CD4-positive, alpha-beta T cell treated with Interleukin-15 for 4 hours (primary cell): Measurements from ENCODE around the gene FLII.

Experiments
- DNase-seq: peaks from one replicate; pipeline ENCODE4 v3.0.0-alpha.2; 2020; ENCODE audit warnings: low spot score

FLII gene

GRCh38 chr17:18241229-18241871 is 17.2 kb downstream of the FLII start:
- no peak for DNase-seq

DNA sequence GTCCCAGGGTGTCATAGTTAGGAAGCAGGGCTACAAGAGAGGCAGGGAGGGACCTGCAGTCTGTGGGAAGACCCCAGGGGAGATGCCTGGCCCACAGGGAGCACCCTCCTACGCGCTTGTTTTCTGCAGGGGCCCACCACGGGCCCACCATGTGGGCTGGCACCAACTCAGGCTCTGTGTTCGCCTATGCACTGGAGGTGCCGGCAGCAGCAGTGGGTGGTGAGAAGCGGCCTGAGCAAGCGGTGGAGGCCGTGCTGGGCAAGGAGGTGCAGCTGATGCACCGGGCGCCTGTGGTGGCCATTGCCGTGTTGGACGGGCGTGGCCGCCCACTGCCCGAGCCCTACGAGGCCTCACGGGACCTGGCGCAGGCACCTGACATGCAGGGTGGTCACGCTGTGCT is 18.1 kb downstream of the FLII start:
- no peak for DNase-seq

DNA sequence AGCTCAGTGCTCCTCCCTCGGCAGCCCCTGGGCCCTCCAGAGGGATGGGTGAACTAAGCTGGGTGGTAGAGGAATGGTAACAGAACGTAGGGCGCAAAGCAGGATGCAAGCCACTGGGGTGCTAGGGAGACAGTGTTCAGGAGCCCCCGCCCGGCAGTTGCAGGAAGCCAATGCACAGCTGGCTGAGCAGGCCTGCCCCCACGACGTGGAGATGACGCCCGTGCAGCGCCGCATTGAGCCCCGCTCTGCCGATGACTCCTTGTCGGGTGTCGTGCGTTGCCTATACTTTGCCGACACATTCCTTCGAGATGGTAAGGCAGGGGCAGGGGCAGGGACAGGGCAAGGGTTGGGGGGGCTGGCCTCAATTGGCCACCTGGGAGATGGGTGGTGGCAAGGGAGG is 20.2 kb downstream of the FLII start:
- DNase-seq = no peak

GRCh38 chr17:18237461-18237860 is 21.1 kb downstream of the FLII start:
- DNase-seq = no peak

DNA sequence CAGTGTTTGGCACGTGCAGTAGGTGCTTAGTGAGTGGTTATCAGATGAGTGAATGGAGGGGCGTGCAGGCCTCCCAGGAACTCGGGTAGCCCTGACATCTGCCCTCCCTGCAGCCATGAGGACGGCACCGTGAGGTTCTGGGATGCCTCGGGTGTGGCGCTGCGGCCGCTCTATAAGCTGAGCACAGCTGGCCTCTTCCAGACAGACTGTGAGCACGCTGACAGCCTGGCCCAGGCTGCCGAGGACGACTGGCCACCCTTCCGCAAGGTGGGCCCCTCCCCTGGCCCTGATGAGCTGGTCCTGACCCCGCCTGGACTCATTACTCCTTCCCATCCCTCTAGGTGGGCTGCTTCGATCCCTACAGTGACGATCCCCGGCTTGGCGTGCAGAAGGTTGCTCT is 22.0 kb downstream of the FLII start:
- no peak for DNase-seq

GRCh38 chr17:18235743-18236256 is 22.7 kb downstream of the FLII start:
- DNase-seq = no peak

GRCh38 chr17:18234853-18235380 is 23.6 kb downstream of the FLII start:
- no peak for DNase-seq

- DNase-seq = no peak
These were observed 24.6 kb downstream of the FLII start for GRCh38 chr17:18233803-18234518.

- no peak for DNase-seq
These were observed 27.4 kb downstream of the FLII start for GRCh38 chr17:18231164-18231563.

DNA sequence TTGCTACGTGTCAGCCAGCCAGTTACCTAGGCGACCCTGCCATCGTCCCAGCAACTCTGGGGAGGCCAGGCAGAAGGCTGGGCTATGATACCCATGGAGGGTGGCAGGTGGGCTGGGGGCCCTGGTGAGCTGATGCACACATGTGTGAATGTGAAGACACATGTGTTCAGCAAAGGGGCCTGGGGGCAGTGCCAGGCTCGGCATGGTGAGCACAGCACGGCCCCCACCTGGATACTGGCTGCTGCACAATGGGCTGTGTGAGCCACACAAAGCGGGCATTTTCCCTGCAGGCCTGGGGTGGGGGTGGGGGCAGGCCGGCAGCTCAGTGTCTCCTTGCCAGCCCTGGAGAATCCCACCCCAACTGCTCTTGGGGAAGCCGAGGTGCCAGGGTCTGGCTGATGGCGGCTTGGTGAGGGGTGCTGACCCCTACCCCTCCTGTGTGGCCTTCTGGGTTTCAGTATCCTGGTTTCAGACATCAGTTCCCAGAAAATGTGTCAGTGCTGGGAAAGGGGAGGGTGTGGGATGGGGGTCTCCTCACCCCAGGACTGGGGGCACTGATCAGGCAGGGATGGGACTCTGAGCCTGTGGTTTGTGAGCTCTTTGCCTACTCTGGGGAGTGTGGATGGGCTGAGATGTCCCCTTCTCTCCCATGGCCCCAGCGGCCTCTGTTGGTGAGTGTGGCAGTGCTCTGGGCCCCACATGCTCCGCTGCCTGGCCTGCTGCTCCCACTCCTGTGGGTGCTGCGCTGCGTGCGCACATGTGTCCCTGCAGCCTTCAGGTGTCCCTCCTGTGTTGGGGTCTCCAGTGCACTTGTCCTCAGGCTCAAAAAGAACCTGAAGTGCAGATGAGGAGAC is 28.0 kb downstream of the FLII start:
- no peak for DNase-seq

- DNase-seq = no peak
These were observed 28.8 kb downstream of the FLII start for GRCh38 chr17:18229771-18230170.

DNA sequence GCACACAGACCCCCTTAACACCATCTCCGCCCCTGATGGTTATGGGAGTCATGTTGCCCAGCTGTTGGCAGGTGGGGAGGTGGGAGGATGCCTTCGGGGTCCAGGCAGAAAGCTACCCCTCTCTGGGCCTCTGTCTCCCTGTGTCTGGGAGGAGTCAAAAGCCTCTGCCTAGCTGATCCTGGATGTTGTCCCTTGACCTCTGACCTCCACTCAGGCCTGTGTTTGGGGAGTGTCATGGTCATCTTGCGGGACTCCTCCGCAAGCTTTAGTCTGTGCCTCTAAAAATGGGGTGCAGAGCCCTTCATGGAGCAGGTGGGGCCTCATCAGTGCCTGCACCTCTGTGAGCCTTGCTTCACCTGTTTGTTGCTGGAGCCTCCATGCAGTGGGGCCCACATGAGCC is 29.3 kb downstream of the FLII start:
- no peak for DNase-seq

- DNase-seq = no peak
These were observed 30.3 kb downstream of the FLII start for GRCh38 chr17:18228176-18228682.

DNA sequence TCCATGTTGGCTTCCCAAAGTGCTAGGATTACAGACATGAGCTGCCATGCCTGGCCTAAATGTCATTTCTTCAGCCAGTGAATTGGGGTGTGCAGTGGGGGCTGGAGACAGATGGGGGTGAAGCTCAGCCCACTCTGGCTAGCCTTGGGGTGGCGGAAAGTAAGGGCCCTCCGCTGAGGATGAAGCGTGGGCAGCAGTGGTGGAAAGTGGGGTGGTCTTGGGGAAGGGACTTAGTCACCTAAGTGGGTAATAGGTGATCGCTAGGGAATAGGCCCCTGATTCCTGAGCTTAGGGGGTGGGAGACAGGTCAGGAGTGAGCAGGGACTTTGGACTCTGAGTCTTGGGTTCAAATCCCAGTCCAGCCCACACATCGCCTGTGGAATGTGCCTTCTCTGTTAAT is 30.9 kb downstream of the FLII start:
- DNase-seq = no peak

- DNase-seq = no peak
These were observed 32.1 kb downstream of the FLII start for GRCh38 chr17:18226284-18226945.

- no peak for DNase-seq
These were observed 32.8 kb downstream of the FLII start for GRCh38 chr17:18225642-18226283.

DNA sequence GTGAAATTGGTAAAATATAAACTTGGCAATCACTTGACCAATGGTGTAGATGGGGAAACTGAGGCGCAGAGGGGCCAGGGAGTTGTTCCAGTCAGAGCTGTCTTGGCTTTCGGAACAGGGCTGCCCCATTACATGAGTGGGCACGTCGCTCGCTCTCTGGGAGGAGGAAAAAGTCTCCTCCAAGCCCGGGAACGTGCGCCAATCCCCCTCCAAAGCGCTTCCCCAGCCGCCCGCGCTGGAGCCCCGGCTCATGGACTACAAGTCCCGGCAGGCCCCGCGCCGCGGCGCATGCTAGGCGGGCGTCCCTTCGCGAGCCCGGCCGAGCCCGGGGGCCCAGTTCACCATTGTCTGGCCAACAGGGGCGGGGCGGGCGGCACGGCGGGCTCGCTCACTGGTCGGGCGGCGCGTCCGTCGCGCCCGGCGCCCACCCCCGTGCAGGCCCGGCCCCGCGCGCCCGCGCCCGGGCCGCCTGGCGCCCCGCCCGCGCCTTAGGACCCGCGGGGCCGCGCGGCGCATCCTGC is 33.4 kb downstream of the FLII start, which contains the start of gene LLGL1:
Gene LLGL1 (plus strand): TSS at position 515 of the 521 bp plus-strand sequence. CDS start 48 bp downstream, outside the sequence.
- DNase-seq = peak; percentile 96

DNA sequence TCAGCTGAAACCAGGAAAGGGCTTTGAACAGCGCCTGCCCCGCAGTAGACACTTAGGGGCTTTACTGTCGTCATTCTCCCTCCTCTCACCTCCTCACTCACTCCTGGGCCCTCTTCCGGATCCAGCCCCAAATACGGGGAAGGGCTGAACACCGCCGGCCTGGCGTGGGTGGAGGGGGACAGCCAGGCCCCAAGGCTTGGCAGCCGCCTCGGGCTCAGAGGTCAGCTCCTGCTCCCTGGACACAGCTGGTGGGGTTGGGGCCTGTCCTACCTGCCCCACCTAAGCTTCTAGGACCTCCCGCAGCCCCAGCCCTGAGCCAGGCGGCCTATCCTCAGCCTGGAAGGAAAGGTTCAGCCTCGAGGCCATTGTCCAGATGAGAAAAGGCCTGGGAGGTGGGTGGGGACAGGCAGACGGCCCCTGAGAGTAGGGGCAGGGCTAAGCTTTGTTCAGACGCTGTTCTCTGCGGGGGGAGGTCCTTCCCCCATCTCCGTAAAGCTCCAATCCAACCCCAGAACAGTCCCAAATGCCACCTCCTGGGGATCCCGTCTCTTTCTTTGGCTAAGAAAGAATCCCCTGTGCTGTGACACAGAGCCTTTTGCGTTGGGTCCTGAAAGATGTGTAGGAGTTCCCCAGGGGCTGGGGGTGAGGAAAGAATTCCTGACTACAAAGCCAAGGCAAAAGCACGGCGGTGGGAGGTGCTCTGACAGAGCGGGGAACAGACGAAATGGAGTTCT is 34.0 kb downstream of the FLII start:
- DNase-seq = no peak

GRCh38 chr17:18224053-18224386 is 34.5 kb downstream of the FLII start:
- no peak for DNase-seq

DNA sequence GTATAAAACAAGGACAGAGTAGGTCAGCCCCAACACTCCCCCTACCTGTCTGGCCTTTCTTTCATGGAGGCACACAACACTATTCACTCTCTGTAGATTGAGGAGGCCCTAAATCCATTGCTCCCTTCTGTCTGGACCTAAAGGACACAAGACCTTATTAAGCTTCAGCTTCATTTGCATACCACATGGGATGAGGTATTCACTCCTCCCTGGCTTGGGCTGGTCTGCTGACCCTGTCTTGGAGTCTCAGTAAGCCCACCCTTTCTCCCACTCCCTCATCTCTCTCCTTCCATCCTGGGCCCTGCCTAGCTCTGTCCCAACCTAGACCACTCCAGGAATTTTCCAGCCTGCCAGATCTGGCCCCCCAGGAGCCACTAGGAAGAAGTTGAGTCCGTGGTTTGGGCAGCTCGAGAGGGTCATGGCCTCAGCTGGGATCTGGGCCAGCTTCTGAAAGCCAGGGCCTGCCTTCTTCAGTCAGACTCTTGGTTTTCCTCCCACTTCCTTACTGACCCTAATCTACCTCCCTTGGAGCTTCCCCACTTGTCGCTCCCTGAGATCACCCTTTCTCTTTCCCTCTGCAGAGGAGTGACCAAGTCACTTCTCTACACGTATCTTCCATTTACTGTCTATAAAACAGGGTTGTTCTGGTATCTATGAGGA is 39.7 kb downstream of the FLII start:
- DNase-seq = no peak
